Stimulated activated CD4-positive, alpha-beta T cell treated with anti-CD3 and anti-CD28 coated beads, Interleukin-15, amount 100 ng/mL, for 48 hours (primary cell): ENCODE measurements around the gene ARHGAP26.
"Not testable (repeated sequence)": the region's sequence is repeated elsewhere in the genome, so short reads cannot be mapped to it uniquely, and the experiment has no call there.

ENCODE experiments used
- DNase-seq, 2 donors: peaks; one replicate each; pipeline ENCODE4 v3.0.0-alpha.2; 2020; ENCODE audit warnings: low read depth in 2 of 2

ARHGAP26 gene

DNA sequence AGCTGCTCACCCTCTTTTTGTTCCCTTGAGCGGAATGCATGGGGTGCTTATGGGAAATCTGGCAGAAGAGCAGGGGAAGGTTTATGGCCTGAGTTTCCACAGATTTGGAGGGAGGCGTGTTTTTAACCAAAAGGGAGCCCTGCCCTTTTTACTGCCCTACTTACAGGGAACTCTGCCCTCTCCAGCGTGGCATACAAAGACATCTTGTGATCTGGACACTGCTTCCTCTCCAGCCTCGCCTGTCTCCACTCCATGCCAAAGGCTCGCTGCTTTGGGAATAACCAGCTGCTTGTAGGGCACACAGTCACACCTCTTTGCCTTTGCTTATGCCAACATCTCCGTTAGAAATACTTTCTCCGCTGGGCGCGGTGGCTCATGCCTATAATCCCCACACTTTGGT, 314.2 kb downstream of the ARHGAP26 start:
- DNase-seq = no peak

GRCh38 chr5:143085319-143085917, 315.2 kb downstream of the ARHGAP26 start:
- no peak for DNase-seq

- no peak for DNase-seq
These were observed 316.4 kb downstream of the ARHGAP26 start for GRCh38 chr5:143086546-143086907.

GRCh38 chr5:143086908-143087637, 316.9 kb downstream of the ARHGAP26 start:
- no peak for DNase-seq

DNA sequence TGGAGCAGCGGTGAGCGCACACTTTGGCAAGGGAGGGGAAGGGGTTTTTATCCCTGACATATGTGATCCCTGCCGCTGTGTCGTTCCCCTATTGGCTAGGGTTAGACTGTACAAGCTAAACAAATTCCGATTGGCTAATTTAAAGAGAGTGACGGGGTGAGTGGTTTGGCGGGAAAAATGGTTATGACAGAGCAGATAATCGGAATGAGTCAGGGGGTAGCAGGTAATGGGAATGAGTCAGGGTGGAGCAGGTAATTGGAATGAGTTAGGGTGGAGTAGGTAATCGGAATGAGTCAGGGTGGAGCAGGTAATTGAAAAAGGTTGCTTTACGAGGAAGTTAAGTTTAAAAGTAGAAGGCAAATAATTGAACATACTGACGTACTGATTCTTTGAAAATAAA, 318.5 kb downstream of the ARHGAP26 start:
- DNase-seq = not testable (repeated sequence)

DNA sequence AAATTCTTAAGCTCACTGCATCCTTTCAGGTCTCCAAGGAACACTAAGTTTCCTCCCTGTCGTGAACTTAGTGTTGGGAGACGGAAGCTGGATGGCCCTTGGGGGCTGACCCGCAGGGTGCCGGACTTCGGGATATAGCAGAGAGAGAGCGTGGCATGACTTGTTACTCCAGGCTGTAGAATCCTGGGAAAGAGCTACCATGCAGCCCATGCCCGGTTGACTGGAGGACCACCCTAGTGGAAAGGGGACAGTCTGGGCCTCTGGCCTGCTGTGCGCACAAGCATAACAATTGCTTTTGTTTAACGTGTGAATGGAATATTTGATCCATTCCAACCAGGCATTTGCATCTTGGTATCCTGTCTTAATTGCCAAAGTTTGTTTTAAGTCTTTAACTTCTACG, 319.9 kb downstream of the ARHGAP26 start:
- not testable (repeated sequence) for DNase-seq

- not testable (repeated sequence) for DNase-seq
These were observed 322.7 kb downstream of the ARHGAP26 start for GRCh38 chr5:143092711-143093451.

GRCh38 chr5:143093452-143094086, 323.4 kb downstream of the ARHGAP26 start:
- DNase-seq = no peak

DNA sequence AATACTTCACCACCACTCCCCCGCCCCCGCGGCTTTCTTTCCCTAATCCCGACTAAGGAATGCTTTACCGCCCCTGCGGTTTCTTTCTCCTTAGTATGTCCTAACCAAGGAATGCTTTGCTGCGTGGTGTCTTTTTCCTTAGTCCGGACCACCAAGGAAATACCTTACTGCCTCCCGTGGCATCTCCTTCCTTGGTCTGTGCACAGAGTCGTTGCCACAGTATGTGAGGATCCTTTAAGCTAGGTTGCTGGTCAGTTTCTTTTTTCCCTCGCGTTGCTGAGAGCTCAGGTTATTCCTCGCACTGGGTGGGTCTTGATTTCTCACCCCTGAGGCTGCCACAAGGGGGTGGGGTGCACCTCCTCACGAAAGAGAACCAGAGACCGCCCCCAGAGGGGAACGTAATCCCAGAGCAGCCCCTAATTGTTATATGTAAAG, 323.9 kb downstream of the ARHGAP26 start:
- no peak for DNase-seq

DNA sequence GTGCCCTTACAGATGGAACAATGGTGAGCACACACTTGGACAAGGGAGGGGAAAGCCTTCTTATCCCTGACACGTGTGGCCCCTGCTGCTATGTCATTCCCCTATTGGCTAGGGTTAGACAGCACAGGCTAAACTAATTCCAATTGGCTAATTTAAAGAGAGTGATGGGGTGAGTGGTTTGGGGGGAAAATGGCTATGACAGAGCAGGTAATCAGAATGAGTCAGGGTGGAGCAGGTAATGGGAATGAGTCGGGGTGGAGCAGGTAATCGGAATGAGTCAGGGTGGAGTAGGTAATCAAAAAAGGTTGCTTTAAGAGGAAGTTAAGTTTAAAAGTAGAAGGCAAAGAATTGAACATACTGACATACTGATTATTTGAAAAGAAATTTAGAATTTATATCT, 324.4 kb downstream of the ARHGAP26 start:
- not testable (repeated sequence) for DNase-seq

- DNase-seq = no peak
These were observed 330.9 kb downstream of the ARHGAP26 start for GRCh38 chr5:143101121-143101520.

- peak in 1 of 2 donors; percentile 50 for DNase-seq
These were observed 331.7 kb downstream of the ARHGAP26 start for GRCh38 chr5:143101725-143102386.

DNA sequence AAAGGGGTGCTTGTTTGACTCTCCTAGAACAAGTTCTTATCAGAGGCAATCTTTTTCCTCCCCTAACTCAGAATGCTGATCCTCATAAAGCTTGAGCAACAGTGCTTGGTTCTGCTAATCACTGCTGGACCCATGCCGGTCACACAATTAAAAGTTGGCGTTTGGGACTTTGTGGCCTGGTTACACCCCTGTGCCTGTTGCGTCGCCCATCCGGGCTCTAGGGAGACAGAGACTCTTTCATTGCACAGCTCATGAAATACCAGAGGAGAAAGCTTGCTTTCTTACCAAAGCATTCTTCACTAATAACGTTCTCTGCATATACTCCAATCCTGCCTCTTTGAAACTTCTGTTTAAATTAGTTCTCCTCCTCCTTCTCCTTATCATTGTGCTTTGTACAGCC, 332.2 kb downstream of the ARHGAP26 start:
- DNase-seq = no peak

- DNase-seq = no peak
These were observed 335.2 kb downstream of the ARHGAP26 start for GRCh38 chr5:143105216-143105905.

DNA sequence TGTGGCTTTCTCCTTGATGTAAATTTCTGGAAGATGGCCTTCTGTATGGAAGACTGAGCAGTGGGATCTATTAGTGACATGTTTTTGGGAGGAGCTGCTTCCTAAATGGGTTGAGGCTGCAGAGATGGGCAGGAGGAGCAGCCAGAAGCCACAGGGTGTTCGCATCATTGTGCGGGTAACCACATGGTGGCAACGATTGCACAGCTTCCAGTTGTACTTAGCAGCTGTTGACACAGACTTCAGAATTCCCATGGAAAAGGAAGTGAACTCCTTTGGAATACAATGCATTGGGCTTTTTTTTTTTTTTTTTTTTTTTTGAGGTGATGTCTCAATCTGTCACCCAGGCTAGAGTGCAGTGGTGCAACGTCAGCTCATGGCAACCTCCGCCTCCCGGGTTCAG, 336.0 kb downstream of the ARHGAP26 start:
- no peak for DNase-seq

- no peak for DNase-seq
These were observed 338.4 kb downstream of the ARHGAP26 start for GRCh38 chr5:143108498-143109128.

- DNase-seq = no peak
These were observed 340.4 kb downstream of the ARHGAP26 start for GRCh38 chr5:143110591-143110990.

DNA sequence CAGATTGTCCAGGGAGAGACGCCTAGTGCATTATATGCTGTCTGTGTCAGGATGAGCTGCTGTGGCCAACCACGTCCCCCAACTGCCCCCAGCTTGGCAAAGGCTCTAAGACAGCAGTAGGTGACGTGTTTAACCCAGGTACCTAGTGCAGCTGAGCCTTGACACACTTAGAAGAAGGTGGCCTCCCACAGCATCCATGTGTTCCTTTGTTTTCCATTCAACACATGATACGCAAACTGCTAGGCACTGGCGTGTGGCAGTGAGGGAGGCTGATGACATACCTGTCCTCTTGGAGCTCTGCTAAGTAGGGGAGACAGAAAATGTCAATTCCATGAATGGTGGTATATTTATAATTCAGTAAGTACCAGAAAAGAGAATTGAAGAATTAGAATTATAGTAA, 341.6 kb downstream of the ARHGAP26 start:
- no peak for DNase-seq

DNA sequence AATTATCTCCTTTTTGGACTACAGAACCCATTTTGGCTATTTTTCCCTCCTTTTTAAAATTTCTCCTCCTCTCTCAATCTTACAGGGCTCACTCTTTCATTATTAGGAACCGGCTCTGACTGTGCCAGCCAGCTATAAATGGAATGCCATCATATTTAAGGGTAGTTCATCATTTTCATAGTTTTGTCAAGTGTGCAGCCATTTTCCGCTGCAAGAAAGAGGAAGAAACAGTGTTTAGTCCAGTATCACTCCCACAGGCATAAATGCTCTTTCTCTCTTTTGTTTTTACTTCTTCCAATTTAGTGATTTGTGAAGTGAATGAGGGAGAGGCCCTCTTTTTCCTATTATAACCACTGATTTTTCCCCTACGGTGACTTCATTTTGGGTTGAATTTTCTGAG, 343.3 kb downstream of the ARHGAP26 start:
- no peak for DNase-seq

- no peak for DNase-seq
These were observed 344.3 kb downstream of the ARHGAP26 start for GRCh38 chr5:143114481-143114880.

DNA sequence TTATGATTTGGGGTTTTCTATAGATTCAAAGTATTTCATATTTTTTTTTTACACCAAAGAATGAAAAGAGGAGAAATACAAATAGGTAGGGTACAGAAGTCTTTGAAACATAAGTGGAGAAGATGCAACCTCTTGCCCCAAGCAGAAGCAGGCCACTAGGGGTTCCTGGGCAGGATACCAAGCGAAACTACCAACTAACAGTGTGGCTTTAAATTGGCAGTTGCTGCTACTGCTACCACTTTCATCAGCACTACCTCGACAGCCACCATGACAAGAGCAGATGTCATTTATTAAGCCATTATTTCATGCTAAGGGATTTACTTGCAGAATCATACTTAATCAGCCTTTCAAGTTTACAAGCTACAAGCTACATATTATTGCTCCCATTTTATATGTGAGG, 345.2 kb downstream of the ARHGAP26 start:
- no peak for DNase-seq
